Measurements from ENCODE around the gene TRIM66.

The TRIM66 gene

GRCh38 chr11:8682303-8683114 is at the start of gene TRIM66, which contains the start of gene RPL27A:
TSS of gene TRIM66 (minus strand) at chr11:8682665. CDS start at chr11:8672274, 10,391 bp downstream.
TSS of gene RPL27A (plus strand) at chr11:8682792. CDS start at chr11:8682814, 22 bp downstream.
- DNase-seq, result peak; percentile 99

- DNase-seq, result no peak
These were observed 49.3 kb upstream of the TRIM66 start for GRCh38 chr11:8731647-8732323.

GRCh38 chr11:8730697-8731020 is 48.2 kb upstream of the TRIM66 start:
- DNase-seq, result no peak

- no peak for DNase-seq
These were observed 47.6 kb upstream of the TRIM66 start for GRCh38 chr11:8729837-8730696.

- DNase-seq, result no peak
These were observed 46.6 kb upstream of the TRIM66 start for GRCh38 chr11:8729067-8729466.

- no peak for DNase-seq
These were observed 46.1 kb upstream of the TRIM66 start for GRCh38 chr11:8728563-8728962.

GRCh38 chr11:8726395-8726794 is 43.9 kb upstream of the TRIM66 start:
- DNase-seq, result no peak

GRCh38 chr11:8724682-8725081 is 42.2 kb upstream of the TRIM66 start:
- no peak for DNase-seq

GRCh38 chr11:8723711-8724110 is 41.2 kb upstream of the TRIM66 start:
- no peak for DNase-seq

GRCh38 chr11:8722809-8723208 is 40.3 kb upstream of the TRIM66 start:
- DNase-seq, result no peak

GRCh38 chr11:8721609-8722500 is 39.4 kb upstream of the TRIM66 start:
- DNase-seq, result no peak

- DNase-seq, result no peak
These were observed 38.6 kb upstream of the TRIM66 start for GRCh38 chr11:8720868-8721608.

- no peak for DNase-seq
These were observed 37.9 kb upstream of the TRIM66 start for GRCh38 chr11:8720352-8720751.

GRCh38 chr11:8719721-8720120 is 37.3 kb upstream of the TRIM66 start:
- DNase-seq, result no peak

GRCh38 chr11:8719211-8719649 is 36.8 kb upstream of the TRIM66 start:
- no peak for DNase-seq

GRCh38 chr11:8717876-8718753 is 35.6 kb upstream of the TRIM66 start:
- DNase-seq, result no peak

- DNase-seq, result no peak
These were observed 35.0 kb upstream of the TRIM66 start for GRCh38 chr11:8717544-8717875.

- no peak for DNase-seq
These were observed 33.0 kb upstream of the TRIM66 start for GRCh38 chr11:8715501-8715900.

- no peak for DNase-seq
These were observed 32.3 kb upstream of the TRIM66 start for GRCh38 chr11:8714622-8715225.

- no peak for DNase-seq
These were observed 31.4 kb upstream of the TRIM66 start for GRCh38 chr11:8713760-8714454.

Data from activated T-cell treated with anti-CD3 and anti-CD28 coated beads for 4 hours (primary cell).